ENCODE measurements around the gene IQUB.
"Not testable (repeated sequence)": the region's sequence is repeated elsewhere in the genome, so short reads cannot be mapped to it uniquely, and the experiment has no call there.

The IQUB gene

GRCh38 chr7:123534383-123535260 is at the start of gene IQUB:
TSS of gene IQUB (minus strand) at chr7:123534595. CDS start at chr7:123512340, 22,255 bp downstream.
- DNase-seq, result peak; percentile 88

GRCh38 chr7:123583821-123584220 is 49.4 kb upstream of the IQUB start:
- no peak for DNase-seq

- no peak for DNase-seq
These were observed 46.7 kb upstream of the IQUB start for GRCh38 chr7:123581162-123581459.

GRCh38 chr7:123580406-123581161 is 46.2 kb upstream of the IQUB start:
- DNase-seq, result peak; percentile 20

GRCh38 chr7:123579416-123579815 is 45.0 kb upstream of the IQUB start:
- DNase-seq, result no peak

- DNase-seq, result no peak
These were observed 39.6 kb upstream of the IQUB start for GRCh38 chr7:123573896-123574467.

- no peak for DNase-seq
These were observed 38.9 kb upstream of the IQUB start for GRCh38 chr7:123573341-123573740.

DNA sequence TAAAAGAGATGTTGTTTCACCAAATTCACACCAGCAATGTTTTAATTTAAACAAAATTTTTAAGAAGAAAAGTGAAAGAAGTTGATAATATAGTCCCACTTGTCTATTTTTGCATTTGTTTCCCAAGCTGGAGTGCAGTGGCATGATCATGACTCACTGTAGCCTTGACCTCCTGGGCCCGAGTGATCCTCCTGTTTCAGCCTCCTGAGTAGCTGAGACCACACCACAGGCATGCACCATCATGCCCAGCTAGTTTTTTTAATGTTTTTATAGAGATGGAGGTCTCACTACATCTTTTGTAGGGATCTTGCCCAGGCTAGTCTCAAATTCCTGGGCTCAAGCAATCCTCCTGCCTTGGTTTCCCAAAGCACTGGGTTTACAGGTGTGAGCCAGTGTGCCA is 37.3 kb upstream of the IQUB start:
- DNase-seq, result peak; percentile 42

GRCh38 chr7:123571187-123571586 is 36.8 kb upstream of the IQUB start:
- no peak for DNase-seq

GRCh38 chr7:123570390-123571182 is 36.2 kb upstream of the IQUB start:
- DNase-seq, result peak; percentile 36

- no peak for DNase-seq
These were observed 35.1 kb upstream of the IQUB start for GRCh38 chr7:123569352-123570010.

- DNase-seq, result no peak
These were observed 27.7 kb upstream of the IQUB start for GRCh38 chr7:123562121-123562520.

DNA sequence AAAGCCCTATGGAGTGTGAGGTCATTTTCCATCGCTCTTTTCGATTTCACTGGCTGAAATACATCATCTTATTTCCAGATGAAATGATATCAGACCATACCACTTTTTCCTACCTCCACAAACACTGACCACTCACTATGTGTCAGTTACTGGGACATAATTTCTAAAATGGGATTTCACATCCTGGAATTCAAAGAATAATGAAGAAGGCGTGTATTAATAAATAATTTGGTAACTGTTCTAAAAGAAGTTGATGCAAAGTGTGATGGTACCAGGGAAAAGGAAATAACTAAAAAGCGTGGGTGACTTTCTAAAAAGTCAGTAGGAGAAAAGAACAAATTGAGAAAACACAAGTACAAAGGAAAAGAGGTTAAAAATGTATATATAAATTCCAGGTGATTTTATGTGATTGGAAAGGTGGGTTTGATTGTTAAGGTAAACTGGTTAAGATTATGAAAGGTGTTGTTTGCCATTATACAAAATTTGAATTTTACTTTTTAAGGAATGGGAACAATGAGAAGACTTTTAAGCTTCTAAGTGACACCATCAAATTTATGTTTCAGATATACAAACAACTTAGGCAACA is 24.0 kb upstream of the IQUB start:
- no peak for DNase-seq

DNA sequence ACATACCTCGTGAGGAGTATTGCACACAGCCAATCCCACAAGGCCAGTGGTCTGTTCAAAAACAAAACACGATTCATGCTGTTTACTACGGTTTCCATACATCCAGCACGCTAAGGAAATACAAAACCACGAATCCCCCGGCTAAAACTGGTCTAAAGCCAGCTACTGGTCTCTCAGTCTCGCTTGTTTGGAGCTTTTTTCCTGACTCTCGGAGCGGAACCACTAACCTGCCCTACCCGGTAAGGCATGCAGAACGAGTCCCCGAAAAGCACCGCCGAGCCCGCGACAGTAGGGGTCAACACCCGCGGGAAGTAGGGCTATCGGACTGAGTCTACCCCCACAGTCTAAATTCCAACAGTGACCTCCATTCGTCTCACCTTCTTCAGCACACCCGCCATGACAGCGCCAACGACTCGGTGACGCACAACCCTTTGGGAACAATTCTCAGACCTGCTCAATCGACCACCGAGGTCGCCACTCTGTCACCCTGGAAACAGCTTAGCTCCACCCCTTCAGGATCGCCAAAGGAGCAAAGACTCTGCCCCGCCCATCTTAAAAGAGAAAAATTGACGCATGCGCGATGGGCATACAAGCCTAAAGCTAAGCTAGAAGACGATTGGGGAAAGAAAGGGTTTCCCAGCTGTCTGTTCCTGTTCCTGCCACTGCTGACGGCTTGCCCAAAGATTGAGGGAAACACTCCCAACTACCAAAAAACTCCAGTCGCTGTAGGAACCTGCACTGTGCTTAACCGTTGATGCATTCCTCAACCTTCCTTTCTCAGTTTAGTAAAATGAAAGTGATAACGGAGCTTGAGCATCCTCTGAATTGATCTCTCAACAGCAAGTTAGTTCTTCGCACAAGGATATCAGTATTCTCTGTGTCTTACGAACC is 23.2 kb upstream of the IQUB start, which contains the start of gene NDUFA5:
Gene NDUFA5 (minus strand): TSS at position 421 of the 891 bp plus-strand sequence. CDS start 23 bp downstream, at position 398.
- peak; percentile 95 for DNase-seq

- no peak for DNase-seq
These were observed 22.6 kb upstream of the IQUB start for GRCh38 chr7:123557016-123557397.

DNA sequence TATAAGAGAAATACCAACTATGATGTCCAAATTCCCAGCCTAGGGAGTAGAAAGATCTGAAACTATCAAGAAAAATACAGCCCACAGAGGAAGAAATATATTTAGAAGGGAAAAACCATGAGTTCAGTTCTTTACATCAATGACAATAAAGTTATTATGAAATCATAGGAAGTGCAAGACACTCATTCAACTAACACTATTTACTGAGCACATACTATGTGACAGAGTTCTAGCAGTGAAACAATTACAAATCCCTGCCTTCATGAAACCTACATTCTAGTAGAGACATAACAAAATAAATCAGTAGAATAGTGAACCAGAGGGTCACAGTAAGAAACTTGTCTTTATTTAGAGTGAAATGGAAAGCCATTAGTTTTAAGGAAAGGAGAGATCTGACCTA is 21.1 kb upstream of the IQUB start:
- DNase-seq, result no peak

DNA sequence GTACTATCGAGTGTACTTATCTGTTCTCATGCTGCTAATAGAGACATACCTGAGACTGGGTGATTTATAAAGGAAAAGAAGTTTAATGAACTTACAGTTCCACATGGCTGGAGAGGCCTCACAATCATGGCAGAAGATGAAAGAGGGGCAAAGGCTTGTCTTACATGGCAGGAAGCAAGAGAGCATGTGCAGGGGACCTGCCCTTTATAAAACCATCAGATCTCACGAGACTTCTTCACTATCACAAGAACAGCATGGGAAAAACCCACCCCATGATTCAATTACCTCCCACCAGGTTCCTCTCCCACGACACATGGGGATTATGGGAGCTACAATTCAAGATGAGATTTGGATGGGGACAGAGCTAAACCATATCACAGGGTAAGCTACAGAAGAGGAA is 18.8 kb upstream of the IQUB start:
- no peak for DNase-seq

DNA sequence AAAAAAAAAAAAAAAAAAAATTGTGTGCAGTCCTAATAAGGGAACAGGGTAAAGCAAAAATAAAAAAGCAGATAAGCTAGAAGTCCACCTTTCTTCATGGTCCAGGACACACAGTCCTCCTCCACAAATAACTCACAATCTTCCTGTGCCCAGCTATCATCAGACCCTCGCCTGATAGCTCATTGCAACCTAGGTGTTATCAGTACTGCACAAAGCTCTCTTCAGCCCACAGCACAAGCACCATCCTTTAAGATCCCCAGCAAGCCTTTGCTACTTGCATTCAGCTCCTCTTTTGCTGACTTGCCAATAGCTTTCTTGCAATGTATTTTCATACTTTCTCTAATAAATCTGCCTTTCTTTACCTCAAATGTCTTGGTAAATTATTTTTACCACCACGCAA is 18.2 kb upstream of the IQUB start:
- DNase-seq, result no peak

GRCh38 chr7:123552134-123552533 is 17.7 kb upstream of the IQUB start:
- DNase-seq, result not testable (repeated sequence)

- DNase-seq, result no peak
These were observed 14.0 kb upstream of the IQUB start for GRCh38 chr7:123548406-123548805.

DNA sequence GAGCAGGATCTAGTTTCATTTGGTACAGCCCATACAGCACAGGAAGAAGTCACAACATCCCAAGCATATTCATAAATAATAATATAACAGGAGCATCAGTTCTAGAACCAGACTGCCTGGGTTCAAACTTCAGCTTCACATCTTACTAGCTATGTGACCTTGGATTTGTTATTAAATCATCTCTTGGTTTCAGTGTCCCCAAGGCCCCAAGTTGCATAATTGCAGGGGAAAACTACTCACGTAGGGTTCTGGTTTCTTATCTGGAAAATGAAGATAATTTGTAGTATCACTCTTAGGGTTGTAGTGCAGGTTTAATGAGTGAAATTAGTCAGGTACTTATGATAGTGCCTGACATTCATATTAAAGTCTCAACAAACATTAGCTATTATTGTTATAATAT is 5.5 kb upstream of the IQUB start:
- DNase-seq, result no peak
